Uterus (tissue), 2 donors: ENCODE results near the gene CNPPD1.

Experiments
- CTCF ChIP-seq, 4 experiments: fragments of 200-600 bp in 2 of 4; fragments of 450-650 bp in 2 of 4; sonication (generic) in 2 of 4; IDR thresholded peaks; one replicate each; pipeline ENCODE4 v1.5.1; 2016 to 2019; ENCODE audit warnings: antibody characterized with exemption in 4 of 4, mild to moderate bottlenecking in 2 of 4, moderate library complexity in 1 of 4
- POLR2A ChIP-seq, 2 donors: fragments of 450-650 bp; IDR thresholded peaks; one replicate each; pipeline ENCODE4 v1.6.1; 2016; ENCODE audit warnings: antibody characterized with exemption in 2 of 2, mild to moderate bottlenecking in 1 of 2, moderate library complexity in 1 of 2

GRCh38 chr2:219127037-219127635 lies 49.6 kb downstream of the CNPPD1 start:
- no peak for TF ChIP-seq CTCF (IDR thresholded peaks at IDR 0.05)
- no peak for TF ChIP-seq POLR2A (IDR thresholded peaks at IDR 0.05)
